NT2/D1 (cell line): Measurements from ENCODE around the gene KRT80.

ENCODE experiments used
- DNase-seq: peaks from one replicate; pipeline ENCODE4 v3.0.0-alpha.2; 2011; ENCODE audit warnings: low read depth, low spot score
- H3K27me3 ChIP-seq: 2 replicates; pipeline ENCODE4 v1.6.0; 2011; ENCODE audit warnings: mild to moderate bottlenecking; ENCODE audit not compliant: insufficient read length, insufficient read depth
- H3K36me3 ChIP-seq: 2 replicates; pipeline ENCODE4 v1.6.1; 2011; ENCODE audit warnings: mild to moderate bottlenecking, low read length, mixed read lengths; ENCODE audit not compliant: insufficient read depth, insufficient read length
- H3K4me1 ChIP-seq: 2 replicates; pipeline ENCODE4 v1.5.1; 2011; ENCODE audit not compliant: insufficient read depth, insufficient read length
- H3K4me3 ChIP-seq: 2 replicates; pipeline ENCODE4 v1.5.1; 2011; ENCODE audit warnings: low read depth; ENCODE audit not compliant: insufficient read length
- H3K9ac ChIP-seq: 2 replicates; pipeline ENCODE4 v1.6.0; 2011; ENCODE audit warnings: low read depth; ENCODE audit not compliant: insufficient read length
- H3K9me3 ChIP-seq: 2 replicates; pipeline ENCODE4 v1.5.1; 2011; ENCODE audit warnings: mild to moderate bottlenecking, low read length; ENCODE audit not compliant: insufficient read depth
- SUZ12 ChIP-seq: IDR thresholded peaks from 2 replicates; pipeline ENCODE4 v1.6.1; 2011; ENCODE audit not compliant: insufficient read length, insufficient read depth; ENCODE audit errors: extremely low read depth
- YY1 ChIP-seq: IDR thresholded peaks from 2 replicates; pipeline ENCODE4 v1.6.1; 2011; ENCODE audit not compliant: insufficient read length, insufficient read depth
- ZNF274 ChIP-seq: IDR thresholded peaks from 2 replicates; pipeline ENCODE4 v1.6.1; 2011; ENCODE audit warnings: mild to moderate bottlenecking, low read depth, low read length

The KRT80 gene

GRCh38 chr12:52220477-52220876 lies 28.7 kb upstream of the KRT80 start:
- no peaks in the 10 kb centered on the region for H3K36me3 ChIP-seq
- H3K9ac ChIP-seq = no peak overlapping the region
- DNase-seq = no peak
- TF ChIP-seq ZNF274 = no peak
- TF ChIP-seq SUZ12 = no peak
- TF ChIP-seq YY1 = no peak
- H3K4me3 ChIP-seq = no peak overlapping the region
- H3K9me3 ChIP-seq = no peaks in the 10 kb centered on the region
- no peaks in the 10 kb centered on the region for H3K27me3 ChIP-seq
- peaks cover 4% of the 10 kb centered on the region for H3K4me1 ChIP-seq

- Histone ChIP-seq H3K9me3 (no peaks in the 10 kb centered on the region), H3K9ac (no peak overlapping the region), H3K4me1 (peaks cover 15% of the 10 kb centered on the region), H3K36me3 (no peaks in the 10 kb centered on the region), H3K4me3 (no peak overlapping the region), H3K27me3 (no peaks in the 10 kb centered on the region)
- DNase-seq = no peak
- TF ChIP-seq YY1 (no peak), SUZ12 (no peak), ZNF274 (no peak)
These were observed 26.2 kb upstream of the KRT80 start for GRCh38 chr12:52218001-52218400.

DNA sequence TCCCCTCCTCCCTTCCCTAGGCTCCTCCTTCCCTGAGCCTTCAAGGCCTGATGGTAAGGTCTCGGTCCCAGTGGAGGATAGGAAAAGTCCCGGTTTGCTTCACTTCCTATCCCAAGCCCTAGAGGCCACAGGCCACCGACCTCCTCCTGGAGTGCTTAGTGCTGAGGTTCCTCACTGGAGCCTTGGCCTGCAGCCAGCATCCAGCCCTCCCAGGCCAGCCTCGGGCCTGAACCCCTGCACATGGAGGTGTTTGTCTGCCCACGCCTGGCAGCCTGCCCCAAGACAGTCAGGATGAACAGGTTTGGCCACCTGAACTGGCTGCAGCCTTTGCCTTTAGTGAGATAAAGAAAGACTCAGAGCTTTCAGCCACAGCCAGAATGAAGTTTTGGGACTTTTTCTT lies 25.4 kb upstream of the KRT80 start:
- Histone ChIP-seq H3K9me3 (no peaks in the 10 kb centered on the region), H3K27me3 (no peaks in the 10 kb centered on the region), H3K4me3 (no peak overlapping the region), H3K4me1 (peaks cover 16% of the 10 kb centered on the region), H3K36me3 (no peaks in the 10 kb centered on the region), H3K9ac (no peak overlapping the region)
- DNase-seq = no peak
- no peak for TF ChIP-seq YY1
- TF ChIP-seq ZNF274 = no peak
- TF ChIP-seq SUZ12 = no peak

- Histone ChIP-seq H3K4me3 (no peak overlapping the region), H3K36me3 (no peaks in the 10 kb centered on the region), H3K9ac (no peak overlapping the region), H3K4me1 (peaks cover 18% of the 10 kb centered on the region), H3K9me3 (no peaks in the 10 kb centered on the region), H3K27me3 (no peaks in the 10 kb centered on the region)
- no peak for TF ChIP-seq SUZ12
- no peak for DNase-seq
These were observed 25.0 kb upstream of the KRT80 start for GRCh38 chr12:52216807-52217206.

DNA sequence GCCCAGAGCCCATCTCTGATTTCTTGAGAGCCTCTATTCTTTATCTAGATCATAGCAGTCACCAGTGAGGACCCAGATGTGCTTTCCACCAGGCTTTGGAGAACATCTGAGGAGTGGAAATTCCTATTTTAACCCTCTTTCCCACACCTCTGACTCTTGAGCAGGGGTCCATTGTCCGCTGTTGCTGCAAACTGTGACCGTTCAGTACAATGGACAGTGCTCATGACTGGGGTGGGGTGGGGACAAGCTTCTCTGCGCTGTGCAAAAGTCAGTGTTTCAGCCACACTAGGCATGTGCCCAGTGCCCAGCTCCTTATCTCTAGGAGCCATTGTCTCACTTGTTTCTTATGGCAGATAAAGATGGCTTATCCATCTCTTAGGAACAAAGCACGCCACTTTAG lies 24.3 kb upstream of the KRT80 start:
- Histone ChIP-seq H3K9ac (no peak overlapping the region), H3K4me3 (no peak overlapping the region), H3K36me3 (no peaks in the 10 kb centered on the region), H3K4me1 (peaks cover 20% of the 10 kb centered on the region), H3K27me3 (no peaks in the 10 kb centered on the region), H3K9me3 (no peaks in the 10 kb centered on the region)
- no peak for TF ChIP-seq YY1
- TF ChIP-seq SUZ12 = no peak
- no peak for TF ChIP-seq ZNF274
- no peak for DNase-seq

DNA sequence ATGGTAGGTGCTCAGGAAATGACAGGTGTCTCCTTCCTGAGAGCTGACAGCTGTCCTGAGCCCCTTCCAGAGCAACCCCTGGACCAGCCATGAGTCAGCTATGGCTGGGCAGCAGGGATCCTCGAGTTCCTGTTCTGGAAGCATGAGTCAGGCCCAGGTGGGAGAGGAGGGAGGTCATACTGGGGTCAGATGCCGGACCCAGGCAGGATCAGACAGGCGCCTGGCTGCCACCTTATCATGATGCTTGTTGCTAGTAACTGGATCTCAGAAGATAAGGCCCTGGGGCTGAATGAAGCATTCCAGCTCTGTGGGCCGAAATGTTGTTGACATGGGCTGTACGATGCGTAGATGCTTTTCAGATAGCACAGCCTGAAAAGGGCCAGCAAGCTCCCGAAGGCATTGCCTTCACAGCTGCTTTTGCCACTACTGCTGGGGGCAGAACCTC lies 23.8 kb upstream of the KRT80 start:
- Histone ChIP-seq H3K9ac (no peak overlapping the region), H3K36me3 (no peaks in the 10 kb centered on the region), H3K4me3 (no peak overlapping the region), H3K9me3 (no peaks in the 10 kb centered on the region), H3K27me3 (no peaks in the 10 kb centered on the region), H3K4me1 (peaks cover 20% of the 10 kb centered on the region)
- TF ChIP-seq ZNF274 (no peak), SUZ12 (no peak), YY1 (no peak)
- DNase-seq = no peak

DNA sequence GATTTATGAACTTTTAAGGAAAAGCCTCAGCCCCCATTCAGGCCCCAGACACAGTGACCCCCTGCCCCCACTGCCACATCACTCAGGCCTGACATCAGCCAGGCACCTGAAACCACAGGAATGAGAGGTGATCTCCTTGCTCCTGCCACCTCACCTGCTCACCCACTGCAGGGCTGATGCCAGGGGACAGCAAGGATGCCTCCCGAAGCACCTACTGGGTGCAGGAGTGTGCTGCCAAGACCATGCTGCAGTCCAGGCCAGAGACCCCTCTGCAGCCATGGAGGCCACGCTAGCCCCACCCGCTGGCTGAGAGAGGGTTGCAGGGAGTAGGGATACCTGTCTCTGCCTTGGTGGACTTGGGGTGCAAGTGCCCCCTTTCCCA lies 22.6 kb upstream of the KRT80 start:
- TF ChIP-seq ZNF274 (no peak), SUZ12 (no peak), YY1 (no peak)
- Histone ChIP-seq H3K36me3 (no peaks in the 10 kb centered on the region), H3K4me1 (peaks cover 20% of the 10 kb centered on the region), H3K27me3 (no peaks in the 10 kb centered on the region), H3K9ac (no peak overlapping the region), H3K4me3 (no peak overlapping the region), H3K9me3 (no peaks in the 10 kb centered on the region)
- no peak for DNase-seq

DNA sequence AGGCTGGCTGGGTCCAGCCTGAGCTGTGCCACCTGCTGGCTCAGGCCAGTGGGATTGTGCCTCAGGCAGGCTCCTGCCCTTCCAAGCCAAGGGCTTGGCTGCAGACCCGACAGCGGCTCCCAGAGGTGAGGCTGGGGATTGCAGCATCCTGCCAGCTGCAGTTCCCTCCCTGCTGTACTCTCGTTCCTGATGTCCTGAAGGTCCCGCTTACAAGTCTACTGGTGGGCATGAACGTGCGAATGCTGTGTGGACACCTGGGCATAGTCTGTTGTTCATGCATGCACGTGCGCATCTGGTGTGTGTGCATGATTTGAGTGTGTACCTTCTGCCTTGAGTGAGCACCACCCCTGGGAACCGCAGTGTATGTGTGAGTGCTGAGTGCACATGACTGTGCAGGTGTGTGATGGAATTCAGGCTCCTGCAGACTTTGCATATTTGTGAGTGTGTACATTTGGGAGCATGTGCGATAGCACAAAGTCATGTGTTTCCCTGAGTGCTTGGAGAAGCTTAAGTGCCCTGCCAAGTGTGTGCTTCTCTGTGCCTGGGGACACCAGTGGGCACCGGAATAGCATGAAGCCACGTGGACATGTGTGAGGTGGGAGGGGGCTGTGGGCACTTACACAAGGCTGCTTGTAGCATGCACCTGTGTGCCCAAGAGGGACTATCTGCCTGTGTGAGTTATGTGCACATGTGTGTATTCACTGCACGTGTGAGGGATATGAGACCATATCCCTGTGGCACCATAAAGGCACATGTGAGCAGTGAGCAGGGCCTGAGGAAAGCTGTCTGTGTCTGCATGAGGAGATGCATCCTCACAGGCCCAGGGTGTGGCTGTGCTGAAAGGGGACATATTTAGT lies 22.0 kb upstream of the KRT80 start:
- H3K36me3 ChIP-seq = no peaks in the 10 kb centered on the region
- no peaks in the 10 kb centered on the region for H3K27me3 ChIP-seq
- peak; percentile 85 for DNase-seq
- TF ChIP-seq YY1 = no peak
- no peak for TF ChIP-seq SUZ12
- no peak for TF ChIP-seq ZNF274
- no peaks in the 10 kb centered on the region for H3K9me3 ChIP-seq
- H3K4me1 ChIP-seq = peaks cover 20% of the 10 kb centered on the region
- H3K4me3 ChIP-seq = no peak overlapping the region
- H3K9ac ChIP-seq = no peak overlapping the region
